ENCODE data around the gene PCSK6.

DNA sequence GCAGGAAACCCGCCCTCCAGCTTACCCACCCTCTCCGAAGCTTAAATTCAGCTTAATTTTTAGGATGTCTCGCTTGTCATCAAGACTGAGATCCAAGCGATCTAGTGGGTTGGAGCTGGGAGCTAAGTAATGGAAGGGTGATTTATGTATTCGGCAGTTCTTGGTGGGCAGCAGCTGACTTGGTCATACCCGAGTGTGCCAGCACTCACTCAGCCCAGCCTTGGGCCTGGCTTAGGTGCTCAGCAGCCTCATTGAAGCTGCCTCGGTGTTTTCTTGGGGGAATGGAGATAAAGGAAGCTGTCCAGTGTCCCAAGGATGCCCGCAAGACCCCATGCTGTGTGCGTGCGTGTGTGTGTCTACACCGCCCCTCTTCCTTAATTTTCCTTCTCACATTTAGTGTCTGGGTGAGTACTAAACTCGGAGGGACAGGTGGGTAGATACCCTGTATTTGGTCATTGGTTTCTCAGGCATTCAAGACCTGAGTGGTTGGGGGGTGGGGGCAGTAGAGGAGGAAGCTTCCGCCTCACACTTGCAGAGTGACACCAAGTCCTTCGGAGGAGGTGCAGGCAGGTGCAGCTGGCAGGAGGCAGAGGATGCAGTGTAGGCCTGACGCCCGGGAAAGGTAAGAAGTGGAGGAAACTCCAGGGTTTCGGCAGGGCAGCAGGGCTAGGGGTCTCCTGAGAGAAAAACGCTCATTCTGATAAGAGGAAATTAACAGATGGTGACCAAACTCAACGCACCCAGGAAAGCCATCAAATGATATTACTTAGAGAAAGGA is 92.8 kb downstream of the PCSK6 start:
- no peak for TF ChIP-seq POLR2A (IDR thresholded peaks at IDR 0.05; ENCODE audit: low read length)
- no peak for TF ChIP-seq GATA1 (IDR thresholded peaks at IDR 0.05; ENCODE audit: low read depth, low read length)

All from erythroblast (primary cell).